Measurements from ENCODE around the gene LRP1B.

DNA sequence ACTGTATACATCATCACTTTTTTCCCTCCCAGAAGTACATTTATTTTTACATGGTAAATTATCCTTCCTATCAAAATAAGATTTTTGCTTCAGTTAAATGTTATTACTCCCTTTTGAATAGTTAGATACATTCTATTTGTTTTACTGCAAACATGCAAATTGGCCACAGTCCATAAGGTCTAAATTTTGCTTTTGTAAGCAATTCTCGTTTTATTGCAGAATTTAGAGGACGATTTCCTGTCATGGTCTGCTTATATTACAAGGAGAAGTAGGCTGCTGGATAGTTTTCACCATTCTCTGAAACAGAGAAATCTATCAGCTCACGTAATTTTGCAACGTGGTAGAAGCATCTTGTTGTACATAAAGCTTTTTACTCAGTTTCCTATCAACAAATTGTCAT, 1632.5 kb downstream of the LRP1B start:
- TF ChIP-seq YY1 (IDR thresholded peaks at IDR 0.05; ENCODE audit: insufficient read depth, insufficient read length), result no peak
- TF ChIP-seq ZNF274 (IDR thresholded peaks at IDR 0.05; ENCODE audit: low read depth, low read length), result no peak

All from NT2/D1 (cell line).